Measurements from ENCODE around the gene EGFR.

The EGFR gene

DNA sequence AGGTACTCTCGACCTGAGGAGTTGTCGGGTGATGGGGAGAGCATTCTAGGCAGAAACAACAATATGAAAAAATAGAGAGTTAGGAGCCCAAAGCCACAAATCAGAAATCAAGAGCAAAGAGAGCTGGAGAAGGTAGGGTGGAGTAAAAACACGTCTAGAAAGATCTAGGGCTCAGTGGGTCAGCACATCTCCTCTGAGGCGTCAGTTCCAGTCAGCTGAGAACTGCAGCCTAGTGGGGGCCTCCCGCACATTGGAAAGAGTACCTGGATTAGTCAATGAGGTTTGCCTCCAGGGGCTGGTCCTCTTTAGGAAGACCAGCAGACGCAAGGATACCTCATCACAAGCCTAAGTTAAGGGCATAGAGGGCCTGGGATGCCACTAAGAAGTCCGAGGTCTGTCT lies 233.1 kb downstream of the EGFR start:
- Histone ChIP-seq H3K9me3 (ENCODE audit: low read length) (no peaks in the 10 kb centered on the region), H3K4me3 (ENCODE audit: low read length) (no peak overlapping the region), H3K27me3 (ENCODE audit: insufficient read depth, low read length) (peaks cover 3% of the 10 kb centered on the region), H3K4me1 (ENCODE audit: insufficient read depth, low read length) (peaks cover 4% of the 10 kb centered on the region), H2AFZ (ENCODE audit: low read depth, low read length) (no peak overlapping the region), H3K36me3 (ENCODE audit: insufficient read depth, low read length) (no peaks in the 10 kb centered on the region)

DNA sequence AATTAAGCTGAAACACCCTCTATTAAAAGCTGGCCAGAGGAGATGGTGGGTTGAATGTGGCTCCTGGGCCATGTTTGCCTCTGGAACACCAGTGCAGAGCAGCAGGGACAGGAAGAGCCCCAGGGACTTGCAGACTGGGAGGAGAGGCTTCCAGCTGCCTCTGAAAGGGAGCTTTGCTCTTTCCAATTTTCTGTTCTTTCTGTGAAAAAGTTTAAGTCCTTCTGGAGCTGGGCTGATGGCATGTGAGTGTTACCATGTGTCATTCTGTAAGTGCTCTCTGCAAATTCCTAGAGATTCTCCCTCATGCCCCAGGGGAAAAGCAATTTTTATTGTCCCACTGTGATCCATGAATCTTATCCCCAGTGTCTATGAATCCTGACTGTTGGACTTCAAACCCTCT lies 233.6 kb downstream of the EGFR start:
- Histone ChIP-seq H2AFZ (ENCODE audit: low read depth, low read length) (no peak overlapping the region), H3K4me1 (ENCODE audit: insufficient read depth, low read length) (peaks cover 4% of the 10 kb centered on the region), H3K9me3 (ENCODE audit: low read length) (no peaks in the 10 kb centered on the region), H3K4me3 (ENCODE audit: low read length) (no peak overlapping the region), H3K27me3 (ENCODE audit: insufficient read depth, low read length) (peaks cover 3% of the 10 kb centered on the region), H3K36me3 (ENCODE audit: insufficient read depth, low read length) (no peaks in the 10 kb centered on the region)

DNA sequence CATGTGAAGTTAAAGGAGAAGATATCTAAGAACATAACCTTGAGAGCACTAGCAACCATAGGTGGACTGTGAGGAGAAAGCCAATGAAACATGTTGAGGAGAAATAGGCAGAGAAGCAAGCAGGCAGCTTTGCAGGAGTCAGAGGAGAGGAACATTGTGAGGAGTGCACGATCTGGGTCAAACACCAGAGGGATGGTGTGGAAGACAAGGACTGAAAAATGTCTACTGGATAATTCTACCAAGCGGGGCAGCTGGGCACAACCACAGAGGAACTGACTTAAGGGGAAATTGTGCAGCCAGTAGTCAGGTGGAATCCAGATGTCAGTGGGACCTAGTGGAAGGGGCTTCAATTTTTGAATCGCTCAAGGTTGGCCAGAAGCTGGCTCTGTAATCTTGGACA lies 234.4 kb downstream of the EGFR start:
- peaks cover 4% of the 10 kb centered on the region for H3K4me1 ChIP-seq (ENCODE audit: insufficient read depth, low read length)
- H2AFZ ChIP-seq (ENCODE audit: low read depth, low read length), result no peak overlapping the region
- H3K27me3 ChIP-seq (ENCODE audit: insufficient read depth, low read length), result peaks cover 3% of the 10 kb centered on the region
- H3K9me3 ChIP-seq (ENCODE audit: low read length), result no peaks in the 10 kb centered on the region
- no peak overlapping the region for H3K4me3 ChIP-seq (ENCODE audit: low read length)
- no peaks in the 10 kb centered on the region for H3K36me3 ChIP-seq (ENCODE audit: insufficient read depth, low read length)

DNA sequence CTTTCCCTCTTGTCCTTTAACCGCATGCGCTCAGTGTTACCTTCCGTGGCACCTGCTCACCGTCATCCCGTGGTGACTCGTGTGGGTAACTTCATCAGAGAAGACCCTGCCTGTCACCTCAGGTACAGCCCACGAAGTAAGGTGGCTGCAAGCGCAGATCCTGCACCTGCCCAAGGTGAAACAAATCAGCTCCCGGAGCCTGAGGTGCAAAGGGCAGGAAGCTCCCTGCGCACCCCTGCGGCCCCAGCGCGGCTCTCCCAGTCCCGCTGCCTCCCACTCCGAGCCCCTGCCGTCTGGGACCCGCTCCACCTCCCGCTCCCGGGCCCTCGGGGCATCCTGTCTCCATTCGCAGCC lies 235.4 kb downstream of the EGFR start:
- Histone ChIP-seq H3K36me3 (ENCODE audit: insufficient read depth, low read length) (no peaks in the 10 kb centered on the region), H3K4me1 (ENCODE audit: insufficient read depth, low read length) (peaks cover 4% of the 10 kb centered on the region), H3K9me3 (ENCODE audit: low read length) (no peaks in the 10 kb centered on the region), H3K27me3 (ENCODE audit: insufficient read depth, low read length) (peaks cover 3% of the 10 kb centered on the region), H2AFZ (ENCODE audit: low read depth, low read length) (peak overlapping the region; percentile 97), H3K4me3 (ENCODE audit: low read length) (peak overlapping the region; percentile 57)

DNA sequence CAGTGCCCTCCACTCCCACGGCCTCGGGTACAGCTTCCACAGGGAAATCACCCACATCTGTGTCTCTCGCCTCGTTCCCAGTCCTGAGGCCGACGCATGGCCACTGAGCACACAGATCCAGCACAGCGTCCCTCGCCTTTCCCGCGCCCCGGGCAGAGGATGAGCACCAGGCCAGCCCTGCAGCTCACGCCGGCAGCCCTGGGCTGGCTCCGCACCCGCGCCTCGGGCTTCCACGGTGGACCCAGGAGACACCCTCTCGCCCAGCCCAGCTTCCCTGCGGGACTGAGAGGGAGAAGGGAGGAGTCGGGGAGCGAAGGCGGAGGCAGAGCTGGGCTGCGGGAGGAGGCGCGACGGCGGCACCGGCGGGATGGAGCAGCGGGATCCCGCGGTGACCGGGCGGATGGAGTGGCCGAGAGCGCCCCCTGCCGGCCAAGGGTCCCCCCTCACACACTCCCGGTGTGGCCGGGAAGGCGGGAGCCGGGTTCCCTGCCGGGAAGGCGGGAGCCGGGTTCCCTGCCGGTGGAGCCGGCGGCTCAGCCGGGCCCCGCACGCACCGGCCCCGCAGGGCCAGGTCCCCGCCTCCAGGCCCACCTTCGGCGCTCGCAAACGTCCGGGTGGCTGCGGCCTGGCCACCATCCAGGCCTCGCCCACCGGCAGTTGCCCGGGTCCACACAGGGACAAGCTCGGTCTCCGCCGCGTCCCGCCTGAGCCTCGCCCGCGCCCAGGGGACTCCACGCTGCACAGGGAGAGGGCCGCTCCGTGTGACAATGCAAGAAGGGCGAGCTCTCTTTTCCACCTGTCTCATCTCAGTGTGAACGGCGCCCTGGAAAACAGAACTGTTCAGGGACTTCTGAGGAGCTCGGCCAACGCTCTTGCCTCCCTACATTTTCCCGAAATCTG lies 236.0 kb downstream of the EGFR start:
- no peaks in the 10 kb centered on the region for H3K36me3 ChIP-seq (ENCODE audit: insufficient read depth, low read length)
- peaks cover 4% of the 10 kb centered on the region for H3K4me1 ChIP-seq (ENCODE audit: insufficient read depth, low read length)
- H2AFZ ChIP-seq (ENCODE audit: low read depth, low read length), result peak overlapping the region; percentile 97
- H3K9me3 ChIP-seq (ENCODE audit: low read length), result no peaks in the 10 kb centered on the region
- peak overlapping the region; percentile 57 for H3K4me3 ChIP-seq (ENCODE audit: low read length)
- peaks cover 3% of the 10 kb centered on the region for H3K27me3 ChIP-seq (ENCODE audit: insufficient read depth, low read length)

DNA sequence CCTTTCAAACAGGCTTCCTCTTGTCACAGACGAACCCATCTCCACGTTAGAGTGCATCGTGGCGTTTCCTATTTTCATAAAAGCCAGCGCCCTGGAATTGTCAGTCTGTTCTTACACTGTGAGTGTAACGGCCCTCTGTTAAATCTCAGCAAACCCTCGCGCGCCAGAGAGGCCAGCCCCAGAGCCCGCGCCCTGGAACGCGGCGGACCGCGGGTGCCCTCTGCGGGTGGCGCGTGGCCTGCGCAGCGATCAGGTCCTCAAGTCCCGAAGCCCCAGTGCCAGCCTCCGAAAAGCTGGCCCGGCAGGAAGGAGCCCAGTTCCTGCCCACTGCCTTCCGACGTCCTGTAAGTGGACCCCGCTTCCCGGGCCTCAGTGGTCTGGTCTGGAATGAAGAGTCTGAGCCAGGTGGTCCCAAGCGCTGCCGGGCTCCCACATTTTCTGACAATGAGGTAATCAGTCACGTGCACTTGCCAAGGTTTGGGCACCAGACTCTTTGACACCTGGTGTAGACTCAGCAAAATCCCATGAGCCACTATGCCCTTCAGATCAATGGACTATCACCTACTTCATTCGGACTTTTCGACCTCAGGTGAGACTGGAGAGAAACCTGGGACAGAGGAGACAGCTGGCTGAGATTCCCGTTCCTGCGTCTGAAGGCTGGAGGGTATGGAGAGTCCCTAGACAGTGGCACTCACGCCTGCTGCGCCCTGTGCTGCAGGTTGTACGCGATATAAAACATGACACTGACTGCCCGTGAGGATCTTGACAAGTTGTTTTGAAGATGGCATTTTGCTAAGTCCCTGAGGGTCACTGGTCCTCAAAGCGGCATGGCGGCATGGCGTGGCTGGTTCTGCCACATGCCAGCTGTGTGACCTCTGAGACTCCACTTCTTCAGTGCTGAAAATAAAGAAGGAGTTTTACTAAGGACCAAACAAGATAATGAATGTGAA lies 237.0 kb downstream of the EGFR start:
- Histone ChIP-seq H3K4me1 (ENCODE audit: insufficient read depth, low read length) (peaks cover 4% of the 10 kb centered on the region), H3K9me3 (ENCODE audit: low read length) (no peaks in the 10 kb centered on the region), H3K27me3 (ENCODE audit: insufficient read depth, low read length) (peaks cover 3% of the 10 kb centered on the region), H3K4me3 (ENCODE audit: low read length) (peak overlapping the region; percentile 57), H2AFZ (ENCODE audit: low read depth, low read length) (peak overlapping the region; percentile 97), H3K36me3 (ENCODE audit: insufficient read depth, low read length) (no peaks in the 10 kb centered on the region)

DNA sequence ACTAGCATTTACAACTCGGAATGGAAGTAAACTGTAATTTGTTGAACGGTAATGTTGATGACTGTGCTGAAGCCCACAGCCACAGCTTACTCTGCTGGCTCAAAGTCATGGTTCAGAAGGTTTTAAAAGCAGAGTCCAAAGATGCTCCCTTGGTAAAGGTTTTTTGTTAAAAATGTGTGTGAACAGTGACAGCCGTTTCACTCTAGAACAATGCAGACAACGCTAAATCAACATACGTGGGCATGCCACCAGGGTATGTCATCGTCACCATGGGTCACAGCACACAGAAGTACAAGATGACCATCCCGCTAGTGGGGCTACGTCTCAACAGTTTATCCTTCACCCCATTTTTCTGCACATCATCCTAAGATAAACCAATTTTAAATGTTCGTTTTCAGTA lies 239.8 kb downstream of the EGFR start:
- Histone ChIP-seq H3K27me3 (ENCODE audit: insufficient read depth, low read length) (no peaks in the 10 kb centered on the region), H3K4me1 (ENCODE audit: insufficient read depth, low read length) (peaks cover 4% of the 10 kb centered on the region), H3K9me3 (ENCODE audit: low read length) (no peaks in the 10 kb centered on the region), H3K4me3 (ENCODE audit: low read length) (no peak overlapping the region), H3K36me3 (ENCODE audit: insufficient read depth, low read length) (no peaks in the 10 kb centered on the region), H2AFZ (ENCODE audit: low read depth, low read length) (no peak overlapping the region)

DNA sequence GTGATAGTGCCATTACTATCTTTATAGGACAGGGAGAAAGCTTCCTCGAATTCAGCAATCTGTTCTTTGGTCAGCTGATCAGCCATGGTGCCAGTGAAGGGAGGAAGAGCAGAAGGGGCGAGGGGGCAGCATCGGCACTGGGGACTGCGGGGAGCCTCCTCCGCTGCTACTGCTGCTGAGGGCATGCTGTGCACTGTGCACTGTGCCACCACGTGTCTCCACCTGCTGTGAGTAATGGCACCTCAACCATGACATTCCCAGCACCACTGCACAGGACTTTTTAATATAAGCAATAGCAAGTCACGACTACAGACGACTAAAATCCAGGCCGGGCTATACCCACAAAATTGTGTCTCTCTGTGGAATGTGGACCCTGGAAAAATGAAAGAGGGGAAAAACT lies 241.4 kb downstream of the EGFR start:
- H3K27me3 ChIP-seq (ENCODE audit: insufficient read depth, low read length), result no peaks in the 10 kb centered on the region
- H3K4me1 ChIP-seq (ENCODE audit: insufficient read depth, low read length), result peaks cover 2% of the 10 kb centered on the region
- H3K36me3 ChIP-seq (ENCODE audit: insufficient read depth, low read length), result no peaks in the 10 kb centered on the region
- no peak overlapping the region for H2AFZ ChIP-seq (ENCODE audit: low read depth, low read length)
- H3K4me3 ChIP-seq (ENCODE audit: low read length), result no peak overlapping the region
- no peaks in the 10 kb centered on the region for H3K9me3 ChIP-seq (ENCODE audit: low read length)

DNA sequence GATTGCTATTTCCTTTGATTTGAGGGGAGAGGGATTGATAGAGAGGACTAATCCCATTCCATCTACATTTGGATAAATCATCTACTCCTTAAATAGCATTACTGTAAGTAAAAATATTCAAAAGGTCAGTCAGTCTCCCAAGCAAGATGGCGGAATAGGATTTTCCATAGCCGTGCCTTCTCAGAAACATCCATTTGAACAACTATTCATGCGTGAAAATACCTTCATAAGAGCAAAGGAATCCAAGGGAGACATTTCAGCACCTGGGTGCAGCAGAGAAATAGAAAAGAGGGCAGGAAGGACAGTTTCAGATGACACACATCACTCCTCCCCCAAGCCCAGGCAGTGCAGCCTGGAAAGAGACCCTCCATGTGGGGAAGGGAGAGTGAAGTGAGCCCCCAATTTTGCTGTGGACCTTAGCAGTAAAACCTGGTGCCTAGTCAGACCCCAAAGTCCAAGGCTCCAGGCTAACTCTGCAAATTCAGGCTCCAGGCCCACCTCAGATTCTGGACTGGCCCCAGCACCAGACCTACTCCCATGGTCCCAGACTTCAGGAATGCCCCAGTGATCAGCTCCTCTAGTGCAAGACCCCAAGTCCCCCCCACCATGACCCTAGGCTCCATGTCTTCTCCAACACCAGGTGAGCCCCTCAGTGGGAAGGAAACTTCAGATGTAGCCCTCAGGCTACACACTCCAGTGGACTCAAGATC lies 242.0 kb downstream of the EGFR start:
- Histone ChIP-seq H3K4me1 (ENCODE audit: insufficient read depth, low read length) (no peaks in the 10 kb centered on the region), H2AFZ (ENCODE audit: low read depth, low read length) (no peak overlapping the region), H3K9me3 (ENCODE audit: low read length) (no peaks in the 10 kb centered on the region), H3K27me3 (ENCODE audit: insufficient read depth, low read length) (no peaks in the 10 kb centered on the region), H3K36me3 (ENCODE audit: insufficient read depth, low read length) (no peaks in the 10 kb centered on the region), H3K4me3 (ENCODE audit: low read length) (no peak overlapping the region)

All from neuron (in vitro differentiated cells).